GM19397 (cell line): ENCODE results near the gene C2orf66.

Experiments used
- ATAC-seq: cut with Tn5 transposase; IDR thresholded peaks from one replicate; pipeline ENCODE4 v1.9.1; 2021; ENCODE audit warnings: mild to moderate bottlenecking, moderate library complexity; ENCODE audit not compliant: unreplicated experiment

The C2orf66 gene

DNA sequence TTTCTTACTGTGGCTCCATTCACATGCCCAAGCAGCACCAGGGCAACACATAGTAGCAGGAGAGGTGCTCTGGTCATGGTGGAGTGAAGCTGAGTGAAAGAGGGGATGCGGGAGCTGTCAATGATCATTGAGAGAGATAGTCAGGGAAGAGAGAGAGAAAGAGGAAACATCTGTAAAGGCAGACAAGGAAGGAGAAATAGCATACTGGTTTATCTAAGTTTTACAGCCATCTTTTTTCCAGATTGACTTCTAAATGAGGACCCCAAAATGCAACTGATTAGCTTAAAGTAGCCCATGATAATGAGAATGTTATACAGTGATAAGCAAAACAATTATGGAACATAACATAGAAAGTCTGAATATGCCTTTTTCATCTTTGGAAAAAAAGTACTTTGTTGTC, at the start of gene C2orf66:
Gene C2orf66 (minus strand): TSS at position 96 of the 400 bp plus-strand sequence. CDS start 19 bp downstream, at position 77.
- no peak for ATAC-seq

DNA sequence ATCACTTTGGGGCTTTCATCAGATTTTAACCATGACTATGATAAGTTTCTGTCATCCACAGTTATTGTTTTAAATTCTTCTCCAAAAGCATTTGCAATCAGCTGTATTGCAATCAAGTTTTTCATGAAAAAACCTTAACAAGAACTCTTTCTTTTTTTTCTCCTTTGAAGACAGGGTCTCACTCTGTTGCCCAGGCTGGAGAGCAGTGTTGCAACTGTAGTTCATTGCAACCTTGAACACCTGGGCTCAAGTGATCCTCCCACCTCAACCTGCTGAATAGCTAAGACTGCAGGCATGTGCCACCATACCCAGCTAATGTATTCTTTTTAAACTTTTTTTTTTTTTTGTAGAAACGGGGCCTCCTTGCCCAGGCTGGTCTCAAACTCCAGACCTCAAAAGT, 45.5 kb upstream of the C2orf66 start:
- no peak for ATAC-seq

DNA sequence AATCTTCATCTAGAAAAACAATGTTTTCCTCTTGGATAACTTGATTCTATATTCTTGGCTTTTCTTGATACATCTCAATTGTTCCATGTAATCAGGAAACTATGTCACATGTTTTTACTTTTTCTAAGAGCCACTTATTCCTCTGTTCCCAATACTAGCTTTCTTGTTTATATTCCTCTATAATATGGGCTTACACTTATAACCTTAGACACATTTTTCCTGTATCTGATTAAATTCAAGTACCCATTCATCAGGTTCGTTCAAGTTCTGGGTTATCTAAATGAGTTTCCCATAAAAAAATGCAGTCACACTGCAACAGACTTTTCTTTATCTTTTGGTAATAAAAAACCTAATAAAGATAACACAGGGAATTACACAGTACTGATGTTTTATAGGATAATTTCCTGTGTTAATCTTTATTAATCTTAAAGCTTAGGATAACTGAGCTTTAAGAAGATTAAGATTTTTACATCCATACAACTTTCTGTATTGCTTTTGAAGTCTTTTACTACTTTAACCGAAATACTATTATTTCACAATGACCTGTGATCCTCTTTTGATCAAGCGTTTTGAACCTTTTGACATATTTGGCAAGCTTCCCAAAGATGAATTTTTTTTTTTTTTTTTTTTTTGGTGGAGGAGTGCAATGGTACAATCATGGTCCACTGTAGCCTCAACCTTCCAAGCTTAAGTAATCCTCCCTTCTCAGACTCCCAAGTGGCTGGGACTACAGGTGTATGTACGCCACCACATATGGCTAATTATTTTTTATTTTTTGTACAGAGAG, 44.3 kb upstream of the C2orf66 start:
- ATAC-seq, result no peak

DNA sequence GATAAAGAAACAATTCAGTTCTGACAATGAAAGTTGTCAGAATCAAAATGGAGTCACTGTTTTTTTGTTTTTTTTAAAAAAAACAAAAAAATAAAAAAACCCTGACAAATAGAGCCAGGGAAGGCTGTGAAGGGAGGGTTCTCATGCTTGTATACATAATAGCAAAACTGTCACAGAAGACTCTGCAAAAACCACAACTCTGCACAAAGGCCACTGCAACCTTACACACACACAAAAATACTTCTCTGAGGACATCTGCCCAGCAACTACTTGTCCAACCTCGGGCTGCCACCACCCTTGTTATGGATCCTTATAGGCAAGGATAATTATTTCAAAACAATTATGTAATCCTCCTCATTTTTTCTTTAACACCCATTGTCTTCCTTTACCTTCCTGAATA, 41.9 kb upstream of the C2orf66 start:
- ATAC-seq, result no peak

DNA sequence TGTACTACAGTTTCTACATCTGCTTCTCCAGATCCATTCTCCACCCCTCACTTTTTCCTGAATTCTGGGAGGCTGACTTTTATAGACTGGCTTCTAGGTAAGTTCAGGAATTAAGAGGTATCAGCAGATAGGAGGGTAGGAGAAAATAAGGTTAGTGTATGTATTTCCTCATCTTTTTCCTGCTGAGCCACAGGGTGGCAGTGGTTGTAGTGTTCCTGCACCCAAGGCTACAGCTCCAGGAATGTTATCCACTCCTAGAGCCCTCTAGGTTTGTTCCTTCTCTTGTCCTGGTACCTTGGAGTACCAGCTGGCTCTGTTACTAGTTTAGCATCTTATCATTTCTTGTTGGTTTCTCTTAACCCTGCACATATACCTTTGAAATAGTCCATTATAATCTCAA, 40.7 kb upstream of the C2orf66 start:
- ATAC-seq, result no peak

DNA sequence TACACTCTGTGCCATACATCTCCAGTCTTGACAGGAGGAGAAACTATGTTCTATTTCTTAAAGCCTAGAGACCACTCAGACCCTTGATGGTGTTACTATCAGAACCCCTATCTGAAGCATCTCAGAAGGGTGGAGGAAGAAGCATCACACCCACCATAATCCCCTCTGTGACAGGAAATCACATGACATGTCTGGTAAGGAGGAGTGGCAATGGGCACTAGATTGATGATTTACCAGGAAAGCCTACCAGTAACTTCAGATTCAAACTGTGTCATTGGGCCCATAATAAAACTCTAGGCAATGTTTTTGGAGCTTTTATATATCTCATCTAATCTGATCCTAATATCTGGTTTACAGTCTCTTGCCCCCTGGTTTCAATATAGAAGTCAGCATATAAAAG, 37.1 kb upstream of the C2orf66 start:
- no peak for ATAC-seq

DNA sequence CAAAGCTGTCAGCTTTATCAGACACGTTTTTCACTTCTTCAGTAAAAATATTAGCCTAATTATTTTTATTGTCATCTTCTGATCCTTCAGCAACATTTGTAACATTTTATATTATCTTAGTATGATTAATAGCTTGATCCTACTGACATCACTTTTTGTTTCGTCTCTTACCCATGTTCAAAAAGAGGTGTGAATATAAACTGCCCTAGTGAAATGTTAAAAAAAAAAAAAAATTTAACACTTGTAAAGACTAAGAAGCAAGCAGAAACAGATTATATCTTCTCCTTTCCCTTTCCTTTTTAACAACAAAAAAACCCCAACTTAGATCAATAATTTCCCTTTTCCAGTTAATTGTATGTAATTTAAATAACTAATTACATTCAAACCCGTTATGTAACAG, 36.2 kb upstream of the C2orf66 start:
- ATAC-seq, result no peak

GRCh38 chr2:196840171-196840570, 31.0 kb upstream of the C2orf66 start:
- no peak for ATAC-seq

- no peak for ATAC-seq
These were observed 30.4 kb upstream of the C2orf66 start for GRCh38 chr2:196839574-196839973.

GRCh38 chr2:196836440-196836839, 27.3 kb upstream of the C2orf66 start:
- ATAC-seq, result no peak

DNA sequence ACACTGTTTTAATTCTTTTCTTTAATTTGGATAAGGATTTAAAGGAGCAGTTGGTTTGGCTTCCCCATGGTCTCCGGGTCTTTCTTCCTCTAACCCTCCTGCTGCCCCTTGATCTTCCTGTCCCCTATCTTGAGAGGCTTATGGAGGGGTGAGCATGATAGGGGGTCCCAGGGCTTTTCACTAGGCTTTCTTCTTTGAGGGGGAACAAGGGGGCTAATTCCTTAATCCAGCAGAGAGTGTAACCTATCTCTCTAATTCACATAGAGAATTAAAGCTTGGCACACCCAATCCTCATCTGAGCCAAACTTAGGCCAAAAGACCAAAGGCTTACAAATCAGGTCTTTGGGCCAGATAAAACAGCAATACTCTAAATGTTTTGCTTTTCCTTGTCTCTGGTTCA, 21.5 kb upstream of the C2orf66 start:
- ATAC-seq, result no peak

DNA sequence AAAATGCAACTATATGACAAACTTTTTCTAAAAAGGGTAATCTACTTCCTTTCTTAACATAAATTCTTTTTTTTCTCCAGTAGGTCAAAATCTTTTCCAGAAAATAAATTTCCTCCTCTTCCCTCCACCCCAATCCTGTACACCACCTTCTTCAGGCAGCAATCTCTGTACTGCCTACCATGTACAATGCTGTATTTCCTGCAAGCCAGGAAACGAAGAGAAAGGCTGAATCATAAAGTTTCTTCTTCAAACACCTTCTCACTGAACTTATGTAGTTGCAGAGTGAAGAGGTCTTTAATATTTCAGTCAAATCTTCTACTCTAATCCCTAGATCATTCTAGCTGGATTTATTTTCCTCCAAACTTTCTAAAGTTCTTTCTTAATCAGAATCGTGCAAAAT, 18.2 kb upstream of the C2orf66 start:
- ATAC-seq, result no peak

DNA sequence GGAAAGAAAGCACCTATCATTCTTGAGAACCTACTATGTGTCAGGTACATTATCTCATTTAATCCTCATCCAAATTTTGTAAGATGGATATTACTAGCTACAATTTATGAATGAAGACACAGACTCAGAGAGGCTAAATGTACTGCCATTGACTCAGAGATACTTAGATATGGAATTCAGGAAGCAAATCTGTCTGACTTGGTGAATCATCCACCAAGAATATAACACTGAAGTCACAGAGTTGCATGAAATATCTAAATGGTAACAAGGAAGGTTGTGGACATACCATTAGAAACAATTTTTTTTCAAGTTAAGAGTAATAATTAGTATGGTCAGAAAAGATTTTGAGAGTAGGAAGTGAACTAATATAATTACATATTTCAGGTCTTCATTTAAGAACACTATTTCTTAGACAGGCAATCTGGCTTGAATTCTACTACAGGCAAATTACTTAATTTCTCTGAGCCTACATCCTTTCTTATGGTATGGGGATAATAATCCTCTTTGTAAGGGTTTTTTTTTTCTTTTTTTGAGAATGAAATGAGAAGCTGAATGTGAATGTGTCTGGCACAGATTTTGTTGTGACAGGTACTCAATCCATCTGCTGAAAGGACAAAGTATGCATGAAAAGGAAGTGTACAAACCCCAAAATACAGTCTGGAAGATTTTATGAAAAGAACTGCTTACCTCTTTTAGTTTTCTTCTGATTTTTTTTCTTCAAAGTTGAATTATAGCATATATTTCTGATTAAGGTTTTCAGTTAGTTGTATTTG, 14.8 kb upstream of the C2orf66 start:
- no peak for ATAC-seq

DNA sequence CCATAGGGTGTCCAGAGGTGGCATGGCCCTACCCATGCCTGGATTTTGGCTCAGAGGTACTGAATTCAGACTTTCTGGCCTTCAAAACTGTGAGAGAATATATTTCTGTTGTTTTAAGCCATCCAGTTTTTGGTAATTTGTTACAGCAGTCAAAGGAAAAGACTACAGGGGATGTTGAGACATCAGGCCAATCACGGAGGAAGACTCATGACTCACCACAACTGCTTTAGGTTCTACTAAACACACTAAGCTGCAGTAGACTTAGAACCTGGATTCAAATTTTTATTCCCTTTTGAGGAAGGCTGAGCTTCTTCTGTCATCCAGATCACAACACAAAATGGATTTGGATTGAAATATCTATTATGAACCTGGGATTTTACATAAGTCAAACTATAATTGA, 12.0 kb upstream of the C2orf66 start:
- ATAC-seq, result no peak

- no peak for ATAC-seq
These were observed 981 bp downstream of the C2orf66 start for GRCh38 chr2:196808083-196808665.

GRCh38 chr2:196804381-196804780, 4.8 kb downstream of the C2orf66 start:
- no peak for ATAC-seq

- no peak for ATAC-seq
These were observed 6.8 kb downstream of the C2orf66 start for GRCh38 chr2:196802401-196802800.

DNA sequence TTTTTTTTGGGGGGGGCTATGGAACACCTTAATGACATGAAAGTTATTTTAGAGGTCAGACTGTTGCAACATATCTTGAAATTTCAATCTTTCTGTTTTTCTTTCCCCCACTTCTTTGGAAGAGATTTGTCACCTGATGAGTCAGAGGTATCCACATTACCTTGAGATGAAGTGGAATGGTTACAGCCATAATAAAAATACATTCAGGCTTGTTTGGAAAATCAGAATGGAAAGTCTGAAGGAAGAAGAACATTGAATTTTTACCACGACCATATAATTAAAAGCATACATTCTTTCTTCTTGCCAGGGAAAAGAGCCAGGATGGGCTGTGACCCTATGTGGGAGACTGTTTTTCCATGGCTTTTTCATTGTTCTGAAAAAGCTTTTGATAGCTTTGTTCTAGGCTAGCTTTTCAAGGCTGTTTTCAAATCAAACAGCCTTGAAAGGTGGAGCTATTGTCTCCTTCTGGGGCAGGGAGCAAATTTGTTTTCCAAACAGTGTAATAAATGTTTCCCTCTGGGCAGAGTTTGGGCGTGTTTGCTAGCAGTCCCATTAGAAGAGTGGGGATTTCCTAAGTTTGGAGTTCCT, 7.4 kb downstream of the C2orf66 start:
- no peak for ATAC-seq

GRCh38 chr2:196798980-196799379, 10.2 kb downstream of the C2orf66 start:
- ATAC-seq, result no peak

DNA sequence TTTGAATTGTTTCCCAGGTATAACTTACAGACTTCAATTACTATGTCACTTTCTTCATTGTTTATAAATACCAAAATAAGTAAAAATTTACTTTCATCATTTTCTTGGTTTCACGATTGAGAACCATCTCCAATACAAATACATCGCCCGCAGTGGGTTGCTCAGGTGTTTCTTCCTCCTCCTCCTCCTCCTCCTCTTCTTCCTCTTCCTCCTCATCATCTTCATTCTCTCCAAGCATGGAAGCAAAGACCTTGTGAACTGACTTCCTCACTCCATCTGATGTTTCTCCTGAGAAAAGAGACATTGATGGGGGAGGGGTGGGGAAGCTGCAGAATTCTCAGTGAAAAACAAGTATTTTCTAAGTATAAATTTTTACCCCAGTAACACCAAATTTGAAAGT, 16.3 kb downstream of the C2orf66 start:
- ATAC-seq, result no peak

GRCh38 chr2:196783431-196784094, 25.6 kb downstream of the C2orf66 start:
- ATAC-seq, result no peak
